Measurements from ENCODE around the gene JAM2.
"Not testable (repeated sequence)": the region's sequence is repeated elsewhere in the genome, so short reads cannot be mapped to it uniquely, and the experiment has no call there.

Gene JAM2, protein sequence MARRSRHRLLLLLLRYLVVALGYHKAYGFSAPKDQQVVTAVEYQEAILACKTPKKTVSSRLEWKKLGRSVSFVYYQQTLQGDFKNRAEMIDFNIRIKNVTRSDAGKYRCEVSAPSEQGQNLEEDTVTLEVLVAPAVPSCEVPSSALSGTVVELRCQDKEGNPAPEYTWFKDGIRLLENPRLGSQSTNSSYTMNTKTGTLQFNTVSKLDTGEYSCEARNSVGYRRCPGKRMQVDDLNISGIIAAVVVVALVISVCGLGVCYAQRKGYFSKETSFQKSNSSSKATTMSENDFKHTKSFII

DNA sequence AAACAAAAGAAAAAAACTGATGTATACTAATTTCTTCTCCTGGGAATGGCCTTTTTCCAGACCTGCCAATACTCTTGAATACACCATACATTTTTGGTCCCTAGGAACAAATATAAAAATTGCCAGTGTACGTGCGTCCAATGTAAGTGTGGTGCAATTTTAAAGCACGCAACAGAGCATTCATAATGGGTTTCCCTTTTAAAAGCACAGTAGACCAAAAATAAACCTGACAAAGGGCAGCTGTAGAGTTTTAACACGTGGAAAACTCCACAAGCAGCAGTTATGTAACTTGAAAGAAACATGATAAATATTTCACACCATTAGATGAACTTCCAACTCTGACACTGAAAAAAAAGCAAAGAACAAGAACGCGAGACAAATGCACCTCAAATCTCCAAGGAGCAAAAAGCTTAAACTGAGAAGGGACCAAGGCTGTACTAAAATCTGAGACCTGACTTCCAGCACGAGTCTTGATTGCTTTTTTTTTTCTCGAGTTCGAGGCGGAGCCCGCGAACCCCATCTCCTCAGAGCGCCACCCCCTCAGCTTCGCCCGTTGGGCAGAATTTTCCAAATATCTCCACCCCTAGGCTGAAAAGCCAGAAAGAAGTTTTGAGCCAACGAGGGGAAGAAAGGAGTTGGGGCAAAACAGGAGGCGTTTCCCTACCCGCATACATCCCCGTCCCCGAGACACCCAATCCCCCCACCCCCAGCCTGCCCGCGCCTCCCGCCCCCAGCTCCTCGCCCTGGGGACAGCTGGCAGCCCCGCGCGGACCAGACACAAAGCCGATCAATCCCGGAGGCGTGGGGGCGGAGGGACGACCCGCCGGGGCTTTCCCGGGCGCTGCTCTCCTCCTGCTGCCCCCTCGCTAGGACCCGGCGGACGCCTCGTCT lies at the start of gene JAM2:
Gene JAM2 (plus strand): TSS at position 599 of the 891 bp plus-strand sequence. CDS start 564 bp downstream, outside the sequence.
- DNase-seq = peak; percentile 92

DNA sequence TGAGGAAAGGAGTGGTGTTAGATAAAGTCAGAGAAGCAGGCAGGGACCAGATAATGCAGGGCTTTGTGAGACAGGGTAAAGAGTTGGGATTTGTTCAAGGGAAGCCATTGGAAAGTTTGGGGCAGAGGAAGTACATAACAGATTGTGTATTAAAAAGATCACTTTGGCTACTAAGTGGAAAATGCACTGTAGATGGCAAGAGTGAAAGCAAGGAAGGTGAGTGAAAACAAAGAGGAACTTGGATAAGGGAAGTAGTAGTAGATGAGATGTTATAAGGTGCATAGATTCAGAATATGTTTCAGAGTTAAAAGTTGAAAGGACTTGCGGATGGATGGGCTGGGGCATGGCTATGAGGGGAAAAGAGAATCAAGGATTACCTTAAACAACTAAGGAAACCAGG lies 49.2 kb upstream of the JAM2 start:
- no peak for DNase-seq

DNA sequence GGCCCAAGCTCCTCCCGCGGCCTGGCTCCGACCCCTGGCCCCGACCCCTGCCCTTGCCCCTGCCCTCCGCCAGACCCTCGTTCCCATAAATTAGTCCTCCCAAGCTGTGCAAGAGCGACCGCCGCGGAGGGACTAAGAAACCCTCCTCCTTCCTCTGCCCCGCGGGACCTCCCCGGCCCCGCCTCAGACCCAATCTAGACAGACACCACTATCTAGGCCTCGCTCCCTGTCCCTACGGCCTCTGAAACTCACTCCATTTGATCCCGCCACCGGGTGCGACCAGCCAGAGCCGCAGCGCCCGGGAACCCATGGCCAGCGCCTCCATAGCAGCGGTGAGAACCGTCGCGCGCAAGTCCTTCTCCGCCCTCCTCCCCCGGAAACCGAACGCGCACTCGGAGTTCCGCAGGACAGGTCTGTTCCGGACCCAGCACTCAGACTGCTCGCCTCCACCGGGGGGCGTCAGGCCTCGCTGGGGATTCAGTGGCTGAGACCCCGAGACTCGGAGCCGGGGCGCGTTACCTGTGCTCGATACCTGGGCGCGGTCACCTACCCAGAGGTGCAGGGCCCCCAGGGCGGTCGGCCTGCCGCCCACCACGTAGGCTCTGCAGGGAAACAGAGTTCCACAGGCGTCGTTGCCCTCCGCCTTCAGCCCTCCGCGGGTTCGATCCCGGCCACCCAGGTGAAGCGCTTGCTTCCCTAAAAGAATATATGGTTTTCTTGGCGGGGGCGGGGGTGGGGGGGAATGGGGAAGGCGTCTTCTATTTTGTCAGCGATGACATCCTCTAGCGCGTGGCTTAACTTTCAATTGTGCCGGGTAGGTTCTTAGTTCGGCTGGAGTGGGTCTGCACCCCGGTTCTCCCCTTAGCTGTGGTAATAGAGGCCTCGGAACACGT lies 31.7 kb upstream of the JAM2 start, which contains the start of gene MRPL39:
Gene MRPL39 (minus strand): TSS at position 331 of the 893 bp plus-strand sequence. CDS start 6 bp downstream, at position 325.
- peak; percentile 94 for DNase-seq

DNA sequence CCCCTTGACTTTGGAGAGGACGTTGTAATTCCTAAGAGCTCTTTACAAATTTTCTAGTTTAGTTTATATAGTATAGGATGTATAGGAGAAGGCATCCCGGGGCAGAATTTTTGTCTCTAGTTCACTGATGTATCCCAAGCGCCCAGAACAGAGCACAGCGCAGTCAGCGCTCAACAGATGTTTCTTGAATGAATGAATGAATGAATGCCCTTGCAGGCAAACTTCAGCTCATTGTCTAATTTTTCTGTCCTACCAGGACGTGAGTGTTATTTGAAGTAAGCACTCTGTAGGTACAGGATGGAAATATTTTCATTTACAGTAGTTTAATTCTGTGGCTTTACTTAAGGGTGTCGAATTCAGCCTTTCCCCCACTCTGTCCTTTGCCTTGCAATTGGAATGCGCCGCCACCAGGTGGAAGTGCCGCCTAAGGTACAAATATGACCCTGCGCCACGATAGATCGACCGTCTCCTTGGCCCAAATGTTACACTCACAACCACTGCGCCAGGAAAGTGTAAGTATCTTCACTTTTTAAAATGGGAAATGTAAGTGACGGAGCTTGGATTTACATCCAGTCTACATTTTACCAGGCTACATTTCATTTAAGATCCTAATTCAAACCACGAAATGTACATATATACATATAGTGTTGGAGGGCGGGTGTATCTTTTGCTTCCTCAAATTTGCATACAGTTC lies 30.9 kb upstream of the JAM2 start:
- DNase-seq = peak; percentile 88

DNA sequence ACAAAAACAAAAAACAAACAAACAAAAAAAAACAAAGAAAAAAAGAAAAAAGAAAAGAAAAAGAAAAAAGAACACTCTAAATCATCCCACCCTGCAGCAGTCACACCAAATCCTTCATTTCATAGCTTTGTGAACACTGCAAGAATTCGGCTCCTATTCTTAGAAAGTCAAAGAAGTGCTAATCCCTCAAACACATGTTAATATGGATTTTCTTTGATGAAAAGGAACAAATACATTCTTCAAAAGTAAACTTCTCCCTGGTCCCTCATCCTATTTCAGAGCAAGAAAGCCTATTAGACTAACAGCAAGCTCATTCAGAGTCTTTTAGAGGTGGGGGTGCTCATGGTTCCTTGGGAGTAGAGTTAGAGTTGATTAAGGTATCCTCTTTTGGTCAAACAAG lies 24.6 kb upstream of the JAM2 start:
- no peak for DNase-seq

DNA sequence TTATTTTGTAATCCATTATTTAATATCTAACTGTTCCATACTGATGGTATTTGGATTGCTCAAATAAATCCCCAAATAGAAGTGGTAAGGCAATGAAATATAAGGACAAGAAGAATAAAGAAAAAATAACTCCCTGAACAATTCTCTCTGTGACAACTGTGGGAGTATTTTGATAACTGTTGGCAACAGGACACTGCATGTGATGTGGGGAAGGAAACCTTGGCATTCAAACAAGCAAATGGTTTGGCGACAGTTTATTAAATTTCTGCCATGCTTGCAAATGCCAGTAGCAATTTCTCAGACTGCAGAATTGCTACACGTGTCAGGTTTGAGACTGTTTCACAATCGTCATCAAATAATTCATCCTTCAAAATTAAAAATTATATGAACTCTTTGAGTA lies 23.2 kb upstream of the JAM2 start:
- DNase-seq = no peak

DNA sequence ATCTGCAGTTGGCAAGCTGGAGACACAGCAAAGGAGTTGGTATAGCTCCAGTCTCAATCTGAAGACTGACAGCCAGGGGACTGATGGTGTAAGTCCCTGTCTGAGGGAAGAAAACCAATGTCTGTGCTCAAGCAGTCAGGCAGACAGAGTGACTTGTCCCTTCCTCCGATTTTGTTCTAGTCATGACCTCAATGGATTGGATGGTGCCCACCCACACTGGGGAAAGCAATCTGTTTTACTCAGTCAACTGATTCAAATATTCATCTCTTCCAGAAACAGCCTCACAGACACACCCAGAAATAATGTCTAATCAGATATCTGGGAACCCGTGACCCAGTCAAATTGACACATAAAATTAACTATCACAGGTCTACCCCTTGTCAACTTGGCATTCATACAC lies 19.9 kb upstream of the JAM2 start:
- DNase-seq = no peak

DNA sequence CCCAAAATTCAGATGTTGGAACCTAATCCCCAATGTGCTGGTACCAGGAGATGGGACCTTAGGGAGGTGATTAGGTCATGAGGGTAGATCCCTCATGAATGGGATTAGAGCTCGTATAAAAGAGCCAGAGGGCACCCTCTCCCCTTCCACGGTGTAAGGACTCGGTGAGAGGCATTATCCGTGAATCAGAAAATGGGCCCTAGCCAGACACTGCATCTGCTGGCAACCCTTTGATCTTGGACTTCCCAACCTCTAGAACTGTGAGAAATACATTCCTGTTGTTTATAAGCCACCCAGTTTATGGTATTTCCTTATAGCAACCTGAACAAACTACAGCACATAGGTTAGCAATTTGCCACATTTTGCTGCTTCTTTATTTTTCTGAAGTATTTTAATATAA lies 14.5 kb upstream of the JAM2 start:
- DNase-seq = peak; percentile 27

DNA sequence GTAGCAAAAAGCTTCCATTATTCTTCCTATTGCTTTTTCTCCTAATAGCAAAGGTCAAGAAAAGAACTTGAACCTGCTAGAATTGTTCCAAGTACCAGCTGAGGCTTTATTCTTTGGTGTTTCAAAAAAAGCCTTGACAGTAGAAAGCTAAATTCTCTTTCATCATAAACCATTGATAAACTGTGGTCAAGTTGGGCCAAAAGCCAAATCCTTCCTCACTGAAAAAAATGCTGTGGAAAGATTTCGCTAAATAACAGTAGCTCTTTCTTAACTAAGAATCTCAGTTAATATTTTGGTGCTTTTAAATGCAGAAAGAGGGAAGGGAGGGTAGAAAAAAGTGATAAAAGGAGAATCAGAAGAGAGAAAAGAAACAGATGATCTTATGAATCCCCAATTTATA lies 14.0 kb upstream of the JAM2 start:
- DNase-seq = no peak

DNA sequence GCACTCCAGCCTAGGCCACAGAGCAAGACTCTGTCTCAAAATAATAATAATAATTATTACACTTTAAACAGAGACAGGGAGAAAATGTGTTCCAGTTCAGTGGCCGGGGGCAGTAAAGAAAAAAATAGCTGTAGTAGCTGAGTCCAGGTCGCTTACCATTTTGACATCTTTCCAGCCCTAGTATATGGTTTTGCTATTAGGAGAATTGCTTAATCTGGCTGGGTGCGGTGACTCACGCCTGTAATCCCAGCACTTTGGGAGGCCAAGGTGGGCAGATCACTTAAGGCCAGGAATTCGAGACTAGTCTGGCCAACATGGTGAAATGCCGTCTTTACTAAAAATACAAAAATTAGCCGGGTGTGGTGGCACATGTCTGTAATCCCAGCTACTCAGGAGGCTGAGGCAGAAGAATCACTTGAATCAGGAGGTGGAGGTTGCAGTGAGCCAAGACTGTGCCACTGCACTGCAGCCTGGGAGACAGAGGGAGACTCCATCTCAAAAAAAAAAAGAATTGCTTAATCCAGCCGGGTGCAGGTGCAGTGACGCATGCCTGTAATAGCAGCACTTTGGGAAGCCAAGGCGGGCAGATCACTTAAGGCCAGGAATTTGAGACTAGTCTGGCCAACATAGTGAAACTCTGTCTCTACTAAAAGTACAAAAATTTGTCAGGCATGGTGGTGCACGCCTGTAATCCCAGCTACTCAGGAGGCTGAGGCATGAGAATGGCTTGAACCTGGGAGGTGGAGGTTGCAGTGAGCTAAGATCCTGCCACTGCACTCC lies 13.1 kb upstream of the JAM2 start:
- not testable (repeated sequence) for DNase-seq

DNA sequence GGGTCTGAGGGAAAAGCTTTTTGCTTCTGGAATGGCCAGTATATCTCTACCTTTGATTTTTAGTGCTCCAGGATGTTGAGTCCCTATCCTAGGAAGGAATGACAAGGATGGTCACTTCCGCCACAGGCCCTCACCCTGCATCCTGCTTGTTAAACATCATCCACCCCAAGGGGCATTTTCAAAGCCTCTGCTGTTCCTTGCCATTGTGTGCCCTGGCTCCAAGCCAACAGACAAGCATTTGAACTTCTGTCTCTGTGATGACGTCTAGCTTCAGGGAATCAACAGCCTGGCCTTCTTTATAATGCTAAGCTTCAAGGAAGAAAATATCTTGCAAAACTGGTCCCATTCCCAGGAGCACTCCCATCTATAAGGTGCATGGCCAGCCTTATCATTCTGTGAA lies 12.3 kb upstream of the JAM2 start:
- DNase-seq = peak; percentile 51

DNA sequence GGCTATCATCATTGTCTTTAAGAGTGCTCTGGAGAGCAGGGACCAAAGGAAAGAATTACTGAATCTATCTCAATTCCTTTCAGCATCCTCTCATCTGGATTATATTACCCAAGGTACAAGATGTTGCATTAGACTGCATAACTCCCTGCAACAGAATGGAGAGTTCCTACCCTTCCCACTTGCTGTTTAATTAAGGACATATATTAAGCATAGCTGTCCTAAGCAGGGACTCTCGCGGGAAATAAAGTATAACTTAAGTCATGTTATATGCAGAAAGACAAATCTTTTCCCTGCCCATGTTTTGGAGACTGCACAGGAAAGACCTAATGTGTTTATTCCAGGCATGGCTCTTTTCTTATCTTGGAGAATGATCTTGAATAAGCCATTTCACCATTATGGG lies 6.8 kb upstream of the JAM2 start:
- DNase-seq = no peak

DNA sequence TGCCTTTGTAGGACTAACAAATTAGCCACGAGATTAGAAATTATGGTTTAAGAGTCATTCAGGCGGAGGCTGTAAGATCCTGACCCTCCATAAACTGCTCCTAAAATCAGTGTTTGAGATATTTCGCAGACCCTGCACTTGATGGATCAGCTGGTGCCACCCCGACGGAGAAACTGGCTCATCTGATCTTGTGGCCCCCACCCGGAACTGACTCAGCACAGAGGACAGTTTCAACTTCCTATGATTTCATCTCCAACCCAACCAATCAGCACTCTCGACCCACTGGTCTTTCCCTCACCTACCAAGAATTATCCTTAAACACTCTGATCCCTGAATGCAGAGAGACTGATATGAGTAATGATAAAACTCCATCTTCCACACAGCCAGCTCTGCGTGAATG lies 3.7 kb upstream of the JAM2 start:
- DNase-seq = no peak

DNA sequence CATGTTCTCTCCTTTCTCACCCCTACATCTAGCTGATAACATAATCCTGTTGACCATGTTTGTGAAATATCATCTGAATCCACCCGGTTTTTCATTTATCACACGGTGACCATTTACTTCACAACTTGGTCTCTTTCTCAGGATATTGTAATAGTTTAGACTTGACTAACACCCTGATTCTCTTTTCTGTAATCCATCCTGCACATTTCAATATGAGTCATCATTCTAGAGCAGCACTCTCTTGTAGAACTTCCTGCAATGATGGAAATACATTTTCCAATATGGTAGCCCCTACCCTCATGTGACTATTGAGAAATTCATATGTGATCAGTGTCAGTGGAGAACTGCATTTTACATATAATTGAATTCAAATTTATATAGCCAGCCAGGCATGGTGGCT lies 2.3 kb upstream of the JAM2 start:
- no peak for DNase-seq

DNA sequence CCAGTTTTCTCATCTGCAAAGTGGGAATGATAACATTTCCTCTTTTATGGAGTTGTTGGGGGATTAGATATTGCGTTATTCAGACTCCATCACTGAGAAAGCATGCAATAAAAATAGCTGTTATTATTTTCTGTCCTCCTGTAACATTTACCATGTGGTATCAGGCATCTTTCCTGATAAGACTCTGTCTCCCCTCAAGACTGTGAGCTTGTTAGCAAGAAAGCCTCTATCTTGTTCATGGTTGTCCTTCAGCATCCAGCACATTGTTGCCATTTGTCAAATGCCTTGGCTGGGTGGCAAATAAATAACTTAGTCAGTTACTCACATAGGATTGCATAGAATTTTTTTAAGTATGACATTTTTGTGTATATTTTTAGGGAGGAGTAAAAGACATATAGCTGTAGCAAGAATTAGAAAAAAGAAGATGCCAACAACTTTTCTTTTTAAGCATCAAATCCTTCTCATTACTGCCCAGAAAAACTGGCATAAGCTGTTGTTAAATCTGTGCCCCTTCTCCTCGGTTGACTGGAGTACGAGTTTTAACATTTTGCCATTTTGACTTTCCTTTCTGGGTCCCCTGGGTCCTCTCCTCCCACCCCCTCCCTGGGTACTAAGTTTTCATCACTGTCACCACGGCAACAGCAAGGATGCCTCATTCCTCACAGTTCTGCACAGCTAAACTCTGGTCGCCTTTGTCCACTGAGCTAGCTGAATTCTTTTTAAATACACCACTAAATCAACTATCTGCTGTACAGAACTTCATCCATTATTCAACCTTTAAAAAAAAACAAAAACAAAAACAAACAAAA lies 1.0 kb upstream of the JAM2 start:
- DNase-seq = peak; percentile 23

DNA sequence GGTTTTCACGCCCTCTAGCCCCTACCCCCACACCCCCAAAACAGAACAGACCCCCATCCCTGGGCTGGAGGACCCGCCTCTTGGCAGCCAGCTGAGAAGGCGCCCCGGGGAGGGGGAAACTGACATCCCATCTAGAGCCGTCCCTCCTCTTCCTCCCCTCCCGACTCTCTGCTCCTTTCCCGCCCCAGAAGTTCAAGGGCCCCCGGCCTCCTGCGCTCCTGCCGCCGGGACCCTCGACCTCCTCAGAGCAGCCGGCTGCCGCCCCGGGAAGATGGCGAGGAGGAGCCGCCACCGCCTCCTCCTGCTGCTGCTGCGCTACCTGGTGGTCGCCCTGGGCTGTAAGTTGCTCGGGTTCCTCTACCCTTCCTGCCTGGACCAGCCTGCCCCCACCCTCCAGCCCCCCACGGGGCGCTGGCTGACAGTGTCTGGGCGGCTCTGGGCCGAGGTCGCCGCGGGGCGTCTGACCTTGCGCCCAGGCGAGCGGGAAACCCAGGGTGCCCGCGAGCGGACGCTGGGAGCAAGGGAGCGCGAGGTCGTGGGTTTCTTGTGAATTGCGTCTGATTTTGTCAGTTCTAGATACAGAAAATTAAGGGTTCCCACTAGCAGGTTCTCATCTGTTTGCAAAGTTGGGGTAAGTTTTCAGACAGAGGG lies 618 bp downstream of the JAM2 start:
- peak; percentile 72 for DNase-seq

DNA sequence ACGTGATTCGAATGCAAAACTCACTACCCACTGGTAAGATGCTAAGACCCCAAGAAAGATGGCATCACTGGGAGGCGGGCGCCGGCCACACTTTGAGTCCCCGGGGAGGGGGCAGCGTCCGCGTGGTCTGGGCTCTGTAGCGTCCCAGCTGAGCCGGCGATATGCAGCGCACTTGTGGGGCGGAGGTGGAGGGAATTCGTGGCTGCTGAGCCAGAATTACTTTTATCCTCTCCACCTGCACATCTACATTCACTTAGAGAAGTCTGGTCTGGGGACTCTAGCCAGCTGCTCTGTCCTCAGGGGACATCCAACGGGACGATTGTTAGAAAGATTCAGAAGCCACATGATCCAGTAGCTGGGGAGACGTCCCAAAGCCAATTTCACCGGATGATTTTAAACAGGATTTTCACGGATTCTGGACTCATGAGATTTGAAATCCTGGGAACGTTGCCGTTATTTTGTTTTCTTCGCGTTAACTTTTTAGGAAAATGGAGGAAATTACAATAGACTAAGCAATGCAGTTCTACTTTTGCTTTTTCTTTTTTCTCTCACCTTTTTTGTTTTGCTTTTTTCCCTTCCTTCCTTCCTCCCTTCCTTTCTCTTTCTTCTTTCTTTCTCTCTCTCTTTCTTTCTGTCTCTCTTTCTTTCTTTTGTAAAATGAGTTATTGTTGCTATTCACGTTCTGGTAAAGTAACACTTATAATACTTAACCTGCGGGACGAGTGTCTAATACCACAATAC lies 1.3 kb downstream of the JAM2 start:
- DNase-seq = peak; percentile 93

DNA sequence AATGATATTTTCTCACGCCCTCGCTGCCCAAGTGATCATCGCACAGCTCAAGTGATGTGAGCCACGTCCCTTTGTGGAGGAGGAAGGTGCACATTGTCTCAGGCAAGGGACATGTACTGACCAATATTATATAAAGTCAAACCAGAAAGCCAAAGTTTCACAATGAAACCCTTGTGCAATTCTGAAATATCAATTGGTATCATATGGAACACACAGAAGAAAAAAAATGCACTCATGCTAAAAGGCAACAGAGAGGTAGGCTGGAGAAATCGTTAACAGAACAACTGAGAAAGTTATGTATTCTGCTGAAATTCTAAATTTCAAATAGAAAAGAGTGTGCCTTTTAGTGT lies 1.9 kb downstream of the JAM2 start:
- peak; percentile 32 for DNase-seq

DNA sequence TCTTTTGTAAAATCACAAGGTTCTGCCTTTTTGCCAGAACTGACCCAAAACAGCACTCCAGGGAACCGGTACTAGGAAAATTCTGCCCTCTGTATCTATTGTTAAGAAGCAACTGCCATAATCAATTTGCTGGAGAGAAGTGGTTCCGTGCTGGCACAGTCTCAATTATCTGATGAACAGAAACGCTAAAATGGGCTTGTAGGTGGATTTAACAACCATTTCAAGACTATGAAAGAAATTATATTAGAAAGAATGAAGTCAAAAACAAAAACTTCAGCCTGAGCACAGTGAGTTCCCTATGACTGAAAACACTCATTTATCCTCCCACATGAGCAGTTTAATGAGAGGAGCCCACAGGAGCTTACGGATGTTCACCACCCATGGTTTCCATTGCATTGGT lies 4.4 kb downstream of the JAM2 start:
- no peak for DNase-seq

DNA sequence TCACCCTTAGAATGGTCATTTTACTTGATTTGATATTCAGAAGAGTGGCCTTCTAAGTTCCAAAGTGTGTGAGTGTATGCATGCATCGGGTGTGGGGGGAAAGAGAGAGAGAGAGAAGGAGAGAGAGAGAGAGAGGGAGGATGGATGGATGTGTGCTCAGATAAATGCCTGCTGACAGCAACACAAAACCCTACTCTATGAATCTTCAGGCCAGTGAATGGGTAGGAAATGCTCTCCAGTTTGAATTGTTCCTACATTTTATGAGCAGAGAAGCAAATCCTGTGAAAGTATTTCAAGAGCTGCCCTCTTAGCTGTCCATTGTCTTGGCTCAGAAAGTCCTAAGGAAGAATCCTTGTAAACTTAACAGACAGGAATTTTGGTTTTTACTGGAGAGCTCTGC lies 7.4 kb downstream of the JAM2 start:
- no peak for DNase-seq
